OCI-LY1 (cell line): Measurements from ENCODE around the gene NATD1.
A peak's percentile ranks its signal among the peaks of the same experiment; 100 is the strongest.

Source experiments
- H2AFZ ChIP-seq: fragments of 200-600 bp; sonication (generic), shearing (Covaris generic); 2 replicates; pipeline ENCODE4 v1.6.0; 2014; ENCODE audit warnings: antibody characterized with exemption, mild to moderate bottlenecking, low read length
- H3F3A ChIP-seq: fragments of 200-600 bp; sonication (generic), shearing (Covaris generic); 2 replicates; pipeline ENCODE4 v1.6.0; 2014; ENCODE audit warnings: mild to moderate bottlenecking, antibody characterized with exemption, low read length, moderate library complexity; ENCODE audit not compliant: insufficient read depth
- H3K27ac ChIP-seq: fragments of 200-600 bp; sonication (generic); 2 replicates; pipeline ENCODE4 v1.5.1; 2014; ENCODE audit warnings: low read length, mixed run types, mild to moderate bottlenecking, low read depth; ENCODE audit not compliant: poor library complexity, severe bottlenecking
- H3K27me3 ChIP-seq: fragments of 200-600 bp; sonication (generic); 2 replicates; pipeline ENCODE4 v1.6.0; 2014; ENCODE audit warnings: antibody characterized with exemption, mild to moderate bottlenecking, low read length, moderate library complexity; ENCODE audit not compliant: insufficient read depth
- H3K36me3 ChIP-seq: fragments of 200-600 bp; sonication (generic); 2 replicates; pipeline ENCODE4 v1.6.1; 2014; ENCODE audit warnings: mild to moderate bottlenecking, antibody characterized with exemption, low read length, moderate library complexity, mixed read lengths; ENCODE audit not compliant: insufficient read depth
- H3K4me1 ChIP-seq: fragments of 200-600 bp; sonication (generic); 2 replicates; pipeline ENCODE4 v1.5.1; 2014; ENCODE audit warnings: mild to moderate bottlenecking, low read length, moderate library complexity; ENCODE audit not compliant: insufficient read depth, severe bottlenecking
- H3K4me2 ChIP-seq: fragments of 200-600 bp; sonication (generic), shearing (Covaris generic); 2 replicates; pipeline ENCODE4 v1.6.1; 2014; ENCODE audit warnings: low read length
- H3K4me3 ChIP-seq: fragments of 200-600 bp; sonication (generic); 2 replicates; pipeline ENCODE4 v1.5.1; 2014; ENCODE audit warnings: low read length, low read depth, mild to moderate bottlenecking, mixed read lengths; ENCODE audit not compliant: poor library complexity, severe bottlenecking
- H3K79me2 ChIP-seq: fragments of 200-600 bp; shearing (Covaris generic); 2 replicates; pipeline ENCODE4 v1.6.1; 2016; ENCODE audit warnings: mixed run types, low read length, mixed read lengths; ENCODE audit not compliant: insufficient read depth
- H3K9ac ChIP-seq: fragments of 200-600 bp; sonication (generic), shearing (Covaris generic); 2 replicates; pipeline ENCODE4 v1.6.1; 2014; ENCODE audit warnings: mild to moderate bottlenecking, low read length, mixed read lengths
- H3K9me2 ChIP-seq: fragments of 200-600 bp; sonication (generic), shearing (Covaris generic); 2 replicates; pipeline ENCODE4 v1.6.1; 2014; ENCODE audit warnings: low read depth, mild to moderate bottlenecking, low read length, mixed read lengths
- H3K9me3 ChIP-seq: fragments of 200-600 bp; shearing (Covaris generic); 2 replicates; pipeline ENCODE4 v1.6.1; 2014; ENCODE audit warnings: low read length, mixed read lengths
- H4K20me1 ChIP-seq: fragments of 200-600 bp; sonication (generic), shearing (Covaris generic); 2 replicates; pipeline ENCODE4 v1.6.0; 2016; ENCODE audit warnings: mild to moderate bottlenecking, low read length; ENCODE audit not compliant: insufficient read depth
- CTCF ChIP-seq: fragments of 200-600 bp; sonication (generic), shearing (Covaris generic); IDR thresholded peaks from 2 replicates; pipeline ENCODE4 v1.5.1; 2017; ENCODE audit warnings: mild to moderate bottlenecking, antibody characterized with exemption, low read length, moderate library complexity, mixed read lengths
- EZH2 ChIP-seq: fragments of 200-600 bp; sonication (generic), shearing (Covaris generic); IDR thresholded peaks from 2 replicates; pipeline ENCODE4 v1.8.0; 2017; ENCODE audit warnings: borderline replicate concordance, mixed run types, mild to moderate bottlenecking, antibody characterized with exemption, low read length, moderate library complexity, mixed read lengths

The NATD1 gene

DNA sequence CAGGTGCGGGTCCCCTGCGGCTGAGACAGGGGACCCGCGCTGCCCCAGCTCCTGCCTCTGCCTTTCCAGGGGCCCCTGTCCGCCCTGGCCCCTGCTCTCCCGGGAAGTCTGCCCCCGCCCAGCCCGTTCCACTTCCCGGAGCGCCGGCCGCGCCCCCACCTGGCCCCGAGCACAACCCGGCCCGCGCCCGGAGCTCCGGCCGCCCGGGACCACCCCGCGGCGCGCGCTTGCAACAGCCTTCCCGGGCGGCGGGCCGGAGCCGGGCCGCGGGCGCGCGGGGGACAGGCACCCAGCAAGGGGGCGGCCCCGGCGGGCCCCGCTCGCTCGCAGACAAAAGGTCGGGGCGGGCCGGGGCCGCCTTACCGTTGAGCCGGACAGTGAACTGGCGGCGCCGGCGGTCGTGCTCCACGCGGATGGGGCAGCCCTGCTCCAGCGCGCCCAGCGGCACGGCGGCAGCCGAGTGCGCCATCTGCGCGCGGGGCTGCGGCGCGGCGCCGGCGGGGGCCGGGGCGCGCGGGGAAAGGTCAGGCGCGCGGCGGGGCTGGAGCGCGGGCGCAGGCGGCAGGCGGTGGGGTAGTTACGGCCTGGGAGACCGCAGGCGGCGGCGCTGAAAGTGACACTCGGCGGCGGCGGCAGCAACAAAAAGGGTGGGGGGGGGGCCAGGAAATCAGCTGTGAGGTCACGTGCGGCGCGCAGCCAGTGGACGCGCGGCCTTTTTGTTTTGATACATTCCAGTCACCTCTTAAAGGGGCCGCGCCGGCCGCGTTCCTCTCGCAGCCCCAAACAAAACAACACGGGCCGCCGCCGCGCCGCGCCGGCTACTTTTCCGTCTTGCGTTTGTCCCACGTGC is at the start of gene NATD1:
Gene NATD1, minus strand, starts transcription at position 615 of the 850 bp plus-strand sequence. Its CDS starts 146 bp downstream, at position 469.
- Histone ChIP-seq H4K20me1 (no peaks in the 10 kb centered on the region), H3K27ac (no peak within 1 kb of the TSS)

DNA sequence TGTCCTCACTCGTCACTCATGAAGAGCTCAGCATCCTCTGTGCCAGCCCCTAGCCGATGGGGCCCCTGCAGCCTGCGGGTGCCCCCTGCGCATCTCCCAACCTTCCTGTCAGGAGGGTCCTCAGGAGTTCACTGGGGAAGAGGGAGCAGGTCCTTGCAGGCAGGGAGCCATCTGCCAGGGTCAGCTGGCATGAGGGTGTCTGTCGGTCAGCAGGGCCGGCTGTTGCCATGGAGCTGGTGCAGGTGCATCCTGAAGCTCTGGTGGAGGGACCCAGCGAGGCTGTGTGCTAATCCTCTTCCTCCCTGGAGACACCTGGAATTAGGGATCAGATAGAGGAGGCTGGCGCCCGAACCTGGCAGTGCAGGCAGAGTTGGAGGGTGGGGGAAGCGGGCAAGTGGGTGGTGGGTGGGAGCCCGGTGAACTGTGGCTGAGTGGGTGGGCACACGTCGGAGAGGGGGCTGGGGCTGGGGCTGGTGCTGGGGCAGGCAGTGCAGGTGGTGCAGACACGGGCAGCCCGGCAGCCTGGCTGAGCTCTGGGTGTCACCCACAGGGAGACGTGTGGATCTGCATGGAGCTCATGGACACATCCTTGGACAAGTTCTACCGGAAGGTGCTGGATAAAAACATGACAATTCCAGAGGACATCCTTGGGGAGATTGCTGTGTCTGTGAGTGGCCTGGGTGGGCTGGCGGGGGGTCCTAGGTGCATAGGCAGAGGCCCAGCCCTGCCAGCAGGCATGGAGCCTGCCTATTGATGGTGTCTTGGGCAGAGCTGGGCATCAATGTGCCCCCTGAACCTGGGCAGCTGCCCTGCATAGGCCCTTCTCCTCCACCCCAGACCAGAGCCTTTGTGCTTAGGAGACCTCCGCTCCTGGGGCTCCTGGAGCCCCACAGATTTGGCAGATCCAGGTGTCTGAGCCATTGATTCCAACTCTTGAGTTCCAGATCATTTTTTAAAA is 48.7 kb upstream of the NATD1 start:
- Histone ChIP-seq H3K4me2 (no peak overlapping the region), H3K9me3 (no peaks in the 10 kb centered on the region), H3K27ac (no peak overlapping the region), H3K4me1 (peaks cover 39% of the 10 kb centered on the region), H3K9me2 (no peaks in the 10 kb centered on the region), H3K4me3 (no peak overlapping the region), H3F3A (no peaks in the 10 kb centered on the region), H3K36me3 (peaks cover 37% of the 10 kb centered on the region), H3K9ac (no peak overlapping the region), H2AFZ (no peak overlapping the region), H4K20me1 (no peaks in the 10 kb centered on the region), H3K27me3 (no peaks in the 10 kb centered on the region), H3K79me2 (no peaks in the 10 kb centered on the region)
- TF ChIP-seq CTCF, result no peak
- TF ChIP-seq EZH2, result no peak

More for the DNA sequence above, at the start of gene NATD1:
- Histone ChIP-seq H3K27me3 (peaks cover 4% of the 10 kb centered on the region; the same call in 1 of the 2 replicates), H3K9me3 (no peaks in the 10 kb centered on the region), H3K4me3 (peak within 1 kb of the TSS; percentile 64), H2AFZ (peak within 1 kb of the TSS; percentile 90; the same call in 1 of the 2 replicates), H3K9ac (peak within 1 kb of the TSS; percentile 57; the same call in 1 of the 2 replicates), H3K4me2 (peak within 1 kb of the TSS; percentile 85), H3K79me2 (no peaks in the 10 kb centered on the region), H3K4me1 (peaks cover 15% of the 10 kb centered on the region), H3K36me3 (no peaks in the 10 kb centered on the region), H3K9me2 (no peaks in the 10 kb centered on the region), H3F3A (no peaks in the 10 kb centered on the region)
- no peak for TF ChIP-seq EZH2
- no peak for TF ChIP-seq CTCF
